ENCODE data around the gene RUBCN.

DNA sequence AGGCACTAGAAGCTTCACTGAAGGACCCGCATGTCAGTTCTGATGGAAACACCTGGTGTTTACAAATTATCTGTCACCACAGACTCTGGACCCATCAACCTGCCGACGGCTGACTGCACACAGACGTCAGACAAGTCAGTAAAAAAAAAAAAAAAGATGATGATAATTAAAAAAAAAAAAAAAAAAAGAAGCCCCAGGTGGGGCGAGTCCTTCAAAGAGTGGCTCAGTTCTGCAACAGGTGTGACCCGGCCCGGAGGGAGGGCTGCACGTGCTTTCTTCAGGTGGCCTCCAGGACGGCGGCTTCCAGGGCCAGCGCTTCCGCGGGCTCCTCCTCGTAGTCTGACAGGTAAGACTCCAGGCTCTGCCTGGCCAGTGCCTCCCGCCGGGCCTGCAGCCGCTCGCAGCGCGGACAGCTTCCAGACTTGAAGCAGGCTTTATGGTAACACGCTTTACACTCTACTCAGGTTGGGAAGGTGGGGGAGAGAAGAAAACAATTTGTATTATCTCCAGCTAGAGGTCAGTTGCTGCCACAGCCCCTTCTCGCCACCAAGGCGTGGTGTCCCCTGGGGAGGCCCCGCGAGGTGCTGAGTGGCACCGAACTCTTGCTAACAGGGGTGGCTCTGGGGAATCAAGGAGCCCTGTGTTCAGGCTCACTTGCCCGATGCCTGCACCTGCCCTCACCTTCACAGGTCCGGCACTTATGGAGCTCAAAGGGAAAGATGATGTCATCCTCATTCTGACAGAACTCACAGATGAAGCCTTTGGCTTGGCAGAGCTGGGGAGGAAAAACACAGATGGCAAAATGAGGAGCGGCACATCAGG lies 61.8 kb downstream of the RUBCN start:
- TF ChIP-seq ESRRG (CRISPR knock-in tag; IDR thresholded peaks at IDR 0.05) (no peak), OSR1 (CRISPR knock-in tag; IDR thresholded peaks at IDR 0.05) (no peak), PATZ1 (CRISPR knock-in tag; IDR thresholded peaks at IDR 0.05; ENCODE audit: borderline replicate concordance) (no peak), PPARA (CRISPR knock-in tag; IDR thresholded peaks at IDR 0.05; ENCODE audit: borderline replicate concordance) (no peak), ISL1 (CRISPR knock-in tag; IDR thresholded peaks at IDR 0.05) (no peak), RARB (CRISPR knock-in tag; IDR thresholded peaks at IDR 0.05) (no peak), TSHZ2 (CRISPR knock-in tag; IDR thresholded peaks at IDR 0.05) (no peak), ZFP3 (CRISPR knock-in tag; IDR thresholded peaks at IDR 0.05) (no peak), ZNF8 (CRISPR knock-in tag; IDR thresholded peaks at IDR 0.05) (no peak), BACH2 (CRISPR knock-in tag; IDR thresholded peaks at IDR 0.05; ENCODE audit: borderline replicate concordance) (no peak), ZNF70 (CRISPR knock-in tag; IDR thresholded peaks at IDR 0.05) (no peak), TCF4 (CRISPR knock-in tag; IDR thresholded peaks at IDR 0.05; ENCODE audit: borderline replicate concordance) (no peak), ZFP30 (CRISPR knock-in tag; IDR thresholded peaks at IDR 0.05) (no peak)
